ENCODE results near the gene PITPNB. TPM values are rescaled to one million over a fixed set of nuclear protein-coding genes. Genes with fewer than 3 reads are reported as not detected.

PITPNB gene
- total RNA-seq, 1 experiment from 2014 or later = 20.8 TPM

GRCh38 chr22:27888310-27888709 lies 30.7 kb downstream of the PITPNB start:
- in situ Hi-C loops (cut with HindIII; ENCODE audit: low pct_unique_long_range_greater_than_20kb, low sequenced_read_pairs) = no loop called here
- DNase-seq (ENCODE audit: low read depth, low spot score) = no peak

DNA sequence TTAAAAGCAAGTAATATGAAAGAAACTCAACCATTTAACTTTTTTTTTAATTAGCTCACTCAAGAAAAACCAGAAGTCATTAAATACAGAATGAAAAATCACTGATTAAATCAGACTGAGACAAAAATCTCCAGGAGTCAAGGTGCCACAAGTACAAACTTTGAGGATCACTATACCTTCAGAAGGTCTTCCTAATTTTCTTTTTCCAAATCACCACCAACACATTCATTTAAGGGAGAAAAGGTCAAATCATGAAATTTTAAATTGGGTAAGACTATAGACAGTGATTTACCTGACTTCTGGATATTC lies 32.3 kb downstream of the PITPNB start:
- in situ Hi-C loops (cut with HindIII; ENCODE audit: low pct_unique_long_range_greater_than_20kb, low sequenced_read_pairs) = no loop called here
- no peak for DNase-seq (ENCODE audit: low read depth, low spot score)

DNA sequence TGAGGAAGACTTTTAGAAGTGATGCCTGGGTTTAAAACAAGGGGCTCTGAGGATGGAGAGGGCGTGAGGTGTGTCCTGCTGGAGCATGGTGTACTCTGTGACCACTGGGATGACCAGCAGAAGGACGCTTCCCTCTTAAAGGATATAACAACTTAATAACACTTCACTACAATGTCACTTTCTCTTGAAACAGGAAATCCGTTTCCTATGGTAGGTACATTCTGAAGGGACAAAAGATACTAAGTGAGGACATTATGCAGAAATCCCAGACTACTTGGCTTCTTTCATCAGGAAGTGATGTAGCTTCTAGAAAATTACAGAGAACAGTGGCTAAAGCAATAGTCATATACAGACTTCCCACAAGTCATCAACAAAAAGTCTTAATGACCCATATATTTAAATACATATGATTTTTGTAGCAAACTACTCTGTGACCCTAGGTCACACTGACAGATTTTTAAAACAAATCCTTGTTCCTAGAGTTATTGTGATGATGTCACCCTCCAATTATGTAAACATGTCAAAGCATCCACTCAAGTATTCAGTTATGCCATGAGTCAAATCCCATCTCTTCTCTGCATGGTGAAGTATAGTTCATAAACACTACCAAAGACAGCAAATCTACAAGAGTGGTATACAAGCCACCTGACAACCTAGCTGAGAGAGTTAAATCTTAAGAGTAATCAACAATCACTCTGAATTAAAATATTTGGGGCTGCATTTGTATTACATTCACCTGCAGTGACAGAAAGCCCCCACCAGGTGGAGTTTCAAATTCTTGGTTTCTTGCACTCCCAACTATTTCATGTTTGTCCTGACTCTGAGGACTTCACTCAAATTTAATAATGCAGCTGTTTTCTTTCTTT lies 32.8 kb downstream of the PITPNB start:
- in situ Hi-C loops (cut with HindIII; ENCODE audit: low pct_unique_long_range_greater_than_20kb, low sequenced_read_pairs) = no loop called here
- peak; percentile 60 for DNase-seq (ENCODE audit: low read depth, low spot score)

DNA sequence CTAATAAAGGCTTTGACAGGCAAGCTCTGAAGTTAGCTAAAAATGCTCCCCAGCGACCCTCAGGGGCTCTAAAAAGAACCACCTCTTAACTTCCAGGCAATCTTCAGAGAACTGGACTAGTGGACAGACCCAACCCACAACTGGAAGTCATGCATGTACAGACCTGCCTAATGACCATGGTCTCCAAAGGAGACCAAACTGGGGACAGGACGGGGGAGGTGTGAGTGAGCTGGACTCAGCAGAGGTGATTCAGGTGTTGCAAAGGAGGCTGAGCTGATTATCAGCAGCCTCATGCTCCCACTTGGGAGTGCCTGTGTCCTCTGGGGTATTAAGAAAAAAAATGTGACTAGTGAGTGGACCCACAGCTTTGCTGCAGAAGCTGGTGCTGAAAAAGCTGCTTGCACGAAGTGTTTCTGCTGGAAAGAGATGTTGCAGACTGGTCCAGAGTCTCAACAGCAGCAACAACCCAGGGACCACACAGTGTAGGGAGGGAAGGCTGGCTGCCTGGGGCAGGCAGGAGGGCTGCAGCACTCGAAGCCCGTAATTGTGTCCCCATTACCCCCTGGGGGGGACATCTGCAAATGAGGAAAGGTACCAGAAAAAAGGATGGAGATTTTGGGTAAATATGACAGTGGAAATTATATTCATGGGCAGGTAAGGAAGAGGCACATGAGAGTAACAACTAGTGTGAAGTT lies 35.3 kb downstream of the PITPNB start:
- in situ Hi-C loops (cut with HindIII; ENCODE audit: low pct_unique_long_range_greater_than_20kb, low sequenced_read_pairs) = no loop called here
- DNase-seq (ENCODE audit: low read depth, low spot score) = no peak

DNA sequence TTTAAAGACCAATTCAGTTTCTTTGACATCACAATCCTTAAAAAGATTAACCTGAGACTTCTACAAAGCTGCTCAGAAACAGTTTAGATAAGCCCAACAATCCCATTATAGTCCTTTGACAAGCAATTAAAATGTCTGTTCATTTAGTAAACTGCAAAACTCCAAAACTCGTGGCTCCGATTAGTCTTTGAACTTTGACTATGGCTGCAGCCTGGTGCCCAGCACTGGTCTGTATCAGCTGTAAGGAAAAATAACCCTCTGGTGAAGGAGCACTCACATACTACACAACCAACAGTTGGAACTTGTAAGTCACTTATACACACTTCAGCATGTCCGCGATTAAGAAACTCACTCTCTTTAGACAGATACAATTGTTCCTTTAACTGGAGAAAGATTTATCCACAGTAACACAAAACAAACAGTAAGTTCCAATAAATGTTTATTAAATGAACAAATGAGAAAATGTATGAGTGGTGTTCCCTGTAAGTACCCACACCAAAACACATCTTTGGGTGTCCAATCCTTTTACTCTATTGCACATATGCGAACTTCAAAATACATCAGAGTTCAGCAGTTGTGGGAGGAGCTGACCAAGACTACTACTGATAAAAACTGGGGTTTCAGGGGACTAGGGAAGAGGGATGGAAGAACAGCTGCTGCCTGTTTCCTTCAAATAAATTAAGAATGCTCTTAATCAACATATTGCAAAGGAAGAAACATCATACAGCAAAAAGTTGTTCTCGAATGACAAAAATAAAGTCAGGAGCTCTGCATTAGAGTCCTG lies 36.4 kb downstream of the PITPNB start:
- DNase-seq (ENCODE audit: low read depth, low spot score) = no peak
- in situ Hi-C loops (cut with HindIII; ENCODE audit: low pct_unique_long_range_greater_than_20kb, low sequenced_read_pairs) = no loop called here

GRCh38 chr22:27881421-27881820 lies 37.6 kb downstream of the PITPNB start:
- peak; percentile 76 for DNase-seq (ENCODE audit: low read depth, low spot score)
- in situ Hi-C loops (cut with HindIII; ENCODE audit: low pct_unique_long_range_greater_than_20kb, low sequenced_read_pairs) = no loop called here

DNA sequence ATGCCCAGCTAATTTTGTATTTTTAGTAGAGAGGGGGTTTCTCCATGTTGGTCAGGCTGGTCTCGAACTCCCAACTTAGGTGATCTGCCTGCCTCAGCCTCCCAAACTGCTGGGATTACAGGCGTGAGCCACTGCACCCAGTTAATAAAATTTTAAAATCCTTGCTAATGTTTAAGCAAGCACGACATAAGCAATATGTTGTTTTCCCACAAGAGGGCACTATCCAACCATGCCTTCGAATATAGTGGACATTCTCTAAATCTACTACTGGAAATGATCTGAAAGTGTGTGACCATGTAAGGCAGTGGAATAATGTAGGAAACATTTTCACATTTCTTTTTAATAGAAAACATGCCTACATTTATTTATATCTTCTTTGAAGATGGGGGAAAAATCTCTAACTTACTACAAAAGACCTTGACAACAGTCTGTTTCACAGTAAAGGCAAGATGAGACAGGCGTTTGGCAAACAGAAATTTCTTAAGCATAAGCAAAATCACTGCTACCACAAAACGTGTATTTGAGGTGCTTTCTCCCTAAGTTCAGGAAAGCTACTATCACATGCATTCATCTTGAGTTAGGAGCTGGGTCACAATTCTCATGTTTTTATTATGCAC lies 38.2 kb downstream of the PITPNB start:
- in situ Hi-C loops (cut with HindIII; ENCODE audit: low pct_unique_long_range_greater_than_20kb, low sequenced_read_pairs) = no loop called here
- DNase-seq (ENCODE audit: low read depth, low spot score) = peak; percentile 80

DNA sequence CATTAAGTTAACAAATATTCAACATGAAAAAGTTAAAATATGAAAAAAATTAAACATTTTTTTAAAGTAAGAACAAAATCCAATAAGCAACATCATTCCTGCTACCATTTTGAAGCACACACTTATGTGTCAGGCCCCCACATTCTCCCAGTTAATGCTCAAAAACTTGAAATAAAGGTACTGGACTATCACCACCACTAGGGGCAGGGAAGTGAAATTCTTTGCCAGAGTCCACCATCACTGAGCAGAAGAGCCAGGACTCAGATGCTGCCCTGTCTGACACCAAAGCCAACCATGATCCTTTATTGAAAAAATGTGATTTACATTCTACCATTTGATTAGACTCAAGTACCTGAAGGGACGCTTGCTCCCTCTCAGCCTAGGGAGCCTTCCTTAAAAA lies 39.1 kb downstream of the PITPNB start:
- DNase-seq (ENCODE audit: low read depth, low spot score) = peak; percentile 81
- in situ Hi-C loops (cut with HindIII; ENCODE audit: low pct_unique_long_range_greater_than_20kb, low sequenced_read_pairs) = no loop called here

DNA sequence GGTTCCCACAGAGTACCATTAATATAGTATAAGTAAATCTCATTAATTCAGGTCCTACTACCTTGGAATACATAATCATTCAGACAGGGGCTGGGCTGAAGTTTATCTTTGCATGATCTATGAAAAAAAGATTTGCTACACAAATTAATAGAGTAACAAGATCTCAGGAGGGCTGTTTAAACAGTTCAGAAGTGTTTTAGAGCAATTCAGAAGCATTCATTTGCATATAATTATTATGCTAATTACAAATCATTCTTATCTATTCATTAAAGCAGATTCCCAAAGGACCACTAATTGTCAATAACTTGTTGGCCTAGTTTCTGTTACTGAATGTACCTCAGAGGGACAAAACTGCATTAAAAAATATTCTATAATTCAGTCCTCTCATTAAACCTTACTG lies 40.5 kb downstream of the PITPNB start:
- DNase-seq (ENCODE audit: low read depth, low spot score) = no peak
- in situ Hi-C loops (cut with HindIII; ENCODE audit: low pct_unique_long_range_greater_than_20kb, low sequenced_read_pairs) = no loop called here

GRCh38 chr22:27877501-27877900 lies 41.6 kb downstream of the PITPNB start:
- in situ Hi-C loops (cut with HindIII; ENCODE audit: low pct_unique_long_range_greater_than_20kb, low sequenced_read_pairs) = no loop called here
- no peak for DNase-seq (ENCODE audit: low read depth, low spot score)

DNA sequence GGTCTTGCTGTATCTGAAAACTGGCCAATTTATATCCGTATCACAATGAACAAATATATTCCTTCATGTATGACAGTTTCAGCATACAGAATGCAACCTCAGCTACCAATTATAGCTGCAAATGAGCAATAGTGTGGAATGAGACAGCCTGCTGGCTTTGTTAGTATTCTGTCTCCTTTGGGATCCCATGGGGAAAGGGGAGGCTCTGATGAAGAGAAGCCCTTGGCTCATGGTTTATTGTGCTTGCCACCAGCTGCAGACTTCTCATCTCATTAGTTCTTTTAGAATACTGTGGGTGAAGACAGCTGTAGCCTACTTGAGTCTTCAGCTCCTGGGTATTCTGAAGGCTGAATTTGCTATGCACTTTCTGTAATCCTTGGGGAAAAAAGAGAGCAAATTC lies 42.4 kb downstream of the PITPNB start:
- no peak for DNase-seq (ENCODE audit: low read depth, low spot score)
- in situ Hi-C loops (cut with HindIII; ENCODE audit: low pct_unique_long_range_greater_than_20kb, low sequenced_read_pairs) = no loop called here

- in situ Hi-C loops (cut with HindIII; ENCODE audit: low pct_unique_long_range_greater_than_20kb, low sequenced_read_pairs) = no loop called here
- no peak for DNase-seq (ENCODE audit: low read depth, low spot score)
These were observed 43.1 kb downstream of the PITPNB start for GRCh38 chr22:27875951-27876350.

DNA sequence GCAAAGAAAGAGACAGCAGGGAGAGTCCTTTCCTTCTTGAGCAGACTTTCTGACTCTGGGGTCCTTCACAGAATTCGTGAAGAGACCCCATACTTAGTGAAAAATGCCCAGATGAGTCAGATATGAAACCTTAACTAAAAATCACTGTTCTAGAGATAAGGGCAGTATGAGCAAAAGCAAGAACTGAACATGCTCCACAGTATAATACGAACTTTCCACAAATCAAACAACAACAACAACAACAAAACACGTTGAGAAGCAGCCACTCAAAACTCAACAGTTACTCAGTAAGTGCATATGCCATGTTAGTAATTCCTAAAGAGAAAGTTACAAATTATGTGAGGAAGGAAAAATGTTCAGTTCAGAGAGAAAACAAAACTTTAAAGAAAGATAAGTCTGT lies 44.3 kb downstream of the PITPNB start:
- no peak for DNase-seq (ENCODE audit: low read depth, low spot score)
- in situ Hi-C loops (cut with HindIII; ENCODE audit: low pct_unique_long_range_greater_than_20kb, low sequenced_read_pairs) = no loop called here

GRCh38 chr22:27874185-27874584 lies 44.9 kb downstream of the PITPNB start:
- DNase-seq (ENCODE audit: low read depth, low spot score) = no peak
- in situ Hi-C loops (cut with HindIII; ENCODE audit: low pct_unique_long_range_greater_than_20kb, low sequenced_read_pairs) = no loop called here

DNA sequence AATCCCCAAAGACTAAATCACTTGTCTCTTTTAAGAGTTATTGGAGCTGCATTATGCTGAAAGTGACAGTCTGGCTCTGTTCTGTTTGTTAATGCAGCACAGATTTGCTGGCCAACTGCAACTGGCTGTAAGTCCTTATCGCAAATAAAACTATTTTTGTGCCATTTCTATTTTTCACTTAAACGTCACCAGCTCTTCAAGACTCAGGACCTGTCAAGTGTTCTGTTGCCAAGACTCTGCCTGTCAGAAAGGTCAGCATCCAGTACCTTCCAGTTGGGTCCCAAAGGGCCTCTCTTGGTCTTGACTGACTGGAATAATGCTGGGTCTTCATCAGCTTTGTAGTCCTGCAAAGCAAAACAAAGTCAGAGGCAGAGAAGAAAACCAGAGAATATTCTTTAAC lies 45.6 kb downstream of the PITPNB start:
- in situ Hi-C loops (cut with HindIII; ENCODE audit: low pct_unique_long_range_greater_than_20kb, low sequenced_read_pairs) = no loop called here
- DNase-seq (ENCODE audit: low read depth, low spot score) = no peak

- DNase-seq (ENCODE audit: low read depth, low spot score) = no peak
- in situ Hi-C loops (cut with HindIII; ENCODE audit: low pct_unique_long_range_greater_than_20kb, low sequenced_read_pairs) = no loop called here
These were observed 46.6 kb downstream of the PITPNB start for GRCh38 chr22:27872488-27872887.

DNA sequence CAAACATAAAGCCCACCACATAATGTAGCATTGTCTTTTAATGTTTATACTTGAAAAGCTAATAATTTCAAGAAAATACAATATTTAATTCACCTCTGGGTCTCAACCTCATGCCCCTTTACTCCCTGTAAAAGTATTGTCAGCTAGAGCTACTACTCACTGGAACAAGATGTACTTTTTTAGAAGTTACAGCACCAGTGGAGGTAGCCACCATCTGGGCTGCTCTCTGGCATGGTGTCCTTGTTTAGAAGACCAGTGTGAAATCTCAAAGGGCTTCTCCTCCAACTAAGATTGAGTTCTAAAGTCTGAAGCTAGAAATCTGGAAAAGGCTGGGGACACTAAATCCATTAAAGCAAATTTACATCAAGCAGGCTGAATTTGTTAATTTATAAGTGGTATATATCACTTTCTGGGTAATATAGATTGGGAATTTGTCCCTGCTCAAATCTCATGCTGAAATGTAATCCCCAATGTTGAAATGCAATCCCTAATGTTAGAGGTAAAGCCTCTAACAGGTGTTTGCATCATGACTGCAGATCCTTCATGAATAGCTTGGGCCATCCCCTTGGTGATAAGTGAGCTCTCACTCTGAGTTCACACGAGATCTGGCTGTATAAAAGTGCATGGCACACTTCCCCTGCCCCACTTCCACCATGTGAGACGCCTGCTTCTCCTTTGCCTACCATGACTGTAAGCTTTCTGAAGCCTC lies 47.6 kb downstream of the PITPNB start:
- DNase-seq (ENCODE audit: low read depth, low spot score) = no peak
- in situ Hi-C loops (cut with HindIII; ENCODE audit: low pct_unique_long_range_greater_than_20kb, low sequenced_read_pairs) = no loop called here
